ENCODE measurements around the gene PKP2.

GRCh38 chr12:32903763-32904162 is 7.2 kb upstream of the PKP2 start:
- no peak for TF ChIP-seq CTCF (IDR thresholded peaks at IDR 0.05)
- TF ChIP-seq POLR2A (IDR thresholded peaks at IDR 0.05), result no peak
